ENCODE measurements around the gene SIGLEC8. TPM values are rescaled to one million over a fixed set of nuclear protein-coding genes. Genes with fewer than 3 reads are reported as not detected.

Gene SIGLEC8
- total RNA-seq, 1 experiment from 2014 or later: not detected

DNA sequence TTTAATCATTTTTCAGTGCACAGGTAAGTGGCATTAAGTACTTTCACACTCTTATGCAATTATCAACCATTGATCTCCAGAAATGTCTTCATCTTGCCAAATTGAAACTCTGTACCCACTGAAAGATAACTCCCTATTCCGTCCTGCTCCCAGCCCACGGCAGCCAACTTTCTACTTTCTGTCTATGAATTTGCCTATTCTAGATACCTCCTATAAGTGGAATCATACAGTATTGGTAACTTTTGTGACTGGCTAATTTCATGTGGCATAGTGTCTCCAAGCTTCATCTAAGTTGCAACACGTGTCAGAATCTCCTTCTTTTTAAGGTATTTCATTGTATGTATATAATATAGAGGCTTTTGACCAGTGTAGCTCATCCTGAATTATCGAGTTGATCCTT is 14.4 kb upstream of the SIGLEC8 start:
- ChIA-PET CTCF (interaction anchor here (0.7 to 7.5 kb wide), 8 partner anchors 10 to 188 kb away, joined by 3 to 65 read pairs (median 4); no protein-coding TSS in a partner anchor), POLR2A (no interaction called here)
- Mint-ChIP-seq H3K27me3 (ENCODE audit: low read depth) (peaks cover 34% of the 10 kb centered on the region), H3K36me3 (no peaks in the 10 kb centered on the region), H3K4me1 (no peaks in the 10 kb centered on the region), H3K9me3 (peaks cover 6% of the 10 kb centered on the region), H3K27ac (no peak overlapping the region), H3K4me3 (no peak overlapping the region)
- no peak for ATAC-seq
- TF ChIP-seq KAT7 (CRISPR knock-in tag; IDR thresholded peaks at IDR 0.05; ENCODE audit: borderline replicate concordance): no peak
- no peak for TF ChIP-seq RELA (CRISPR knock-in tag; IDR thresholded peaks at IDR 0.05; ENCODE audit: borderline replicate concordance)
- TF ChIP-seq, protein P1, sequence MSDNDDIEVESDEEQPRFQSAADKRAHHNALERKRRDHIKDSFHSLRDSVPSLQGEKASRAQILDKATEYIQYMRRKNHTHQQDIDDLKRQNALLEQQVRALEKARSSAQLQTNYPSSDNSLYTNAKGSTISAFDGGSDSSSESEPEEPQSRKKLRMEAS (CRISPR knock-in tag; IDR thresholded peaks at IDR 0.05): no peak
- TF ChIP-seq, protein P2, sequence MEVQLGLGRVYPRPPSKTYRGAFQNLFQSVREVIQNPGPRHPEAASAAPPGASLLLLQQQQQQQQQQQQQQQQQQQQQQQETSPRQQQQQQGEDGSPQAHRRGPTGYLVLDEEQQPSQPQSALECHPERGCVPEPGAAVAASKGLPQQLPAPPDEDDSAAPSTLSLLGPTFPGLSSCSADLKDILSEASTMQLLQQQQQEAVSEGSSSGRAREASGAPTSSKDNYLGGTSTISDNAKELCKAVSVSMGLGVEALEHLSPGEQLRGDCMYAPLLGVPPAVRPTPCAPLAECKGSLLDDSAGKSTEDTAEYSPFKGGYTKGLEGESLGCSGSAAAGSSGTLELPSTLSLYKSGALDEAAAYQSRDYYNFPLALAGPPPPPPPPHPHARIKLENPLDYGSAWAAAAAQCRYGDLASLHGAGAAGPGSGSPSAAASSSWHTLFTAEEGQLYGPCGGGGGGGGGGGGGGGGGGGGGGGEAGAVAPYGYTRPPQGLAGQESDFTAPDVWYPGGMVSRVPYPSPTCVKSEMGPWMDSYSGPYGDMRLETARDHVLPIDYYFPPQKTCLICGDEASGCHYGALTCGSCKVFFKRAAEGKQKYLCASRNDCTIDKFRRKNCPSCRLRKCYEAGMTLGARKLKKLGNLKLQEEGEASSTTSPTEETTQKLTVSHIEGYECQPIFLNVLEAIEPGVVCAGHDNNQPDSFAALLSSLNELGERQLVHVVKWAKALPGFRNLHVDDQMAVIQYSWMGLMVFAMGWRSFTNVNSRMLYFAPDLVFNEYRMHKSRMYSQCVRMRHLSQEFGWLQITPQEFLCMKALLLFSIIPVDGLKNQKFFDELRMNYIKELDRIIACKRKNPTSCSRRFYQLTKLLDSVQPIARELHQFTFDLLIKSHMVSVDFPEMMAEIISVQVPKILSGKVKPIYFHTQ (CRISPR knock-in tag; IDR thresholded peaks at IDR 0.05): no peak
- no peak for TF ChIP-seq JUN (CRISPR knock-in tag; IDR thresholded peaks at IDR 0.05)
- TF ChIP-seq HMGA2 (CRISPR knock-in tag; IDR thresholded peaks at IDR 0.05): no peak
- no peak for DNase-seq (ENCODE audit: low spot score)

DNA sequence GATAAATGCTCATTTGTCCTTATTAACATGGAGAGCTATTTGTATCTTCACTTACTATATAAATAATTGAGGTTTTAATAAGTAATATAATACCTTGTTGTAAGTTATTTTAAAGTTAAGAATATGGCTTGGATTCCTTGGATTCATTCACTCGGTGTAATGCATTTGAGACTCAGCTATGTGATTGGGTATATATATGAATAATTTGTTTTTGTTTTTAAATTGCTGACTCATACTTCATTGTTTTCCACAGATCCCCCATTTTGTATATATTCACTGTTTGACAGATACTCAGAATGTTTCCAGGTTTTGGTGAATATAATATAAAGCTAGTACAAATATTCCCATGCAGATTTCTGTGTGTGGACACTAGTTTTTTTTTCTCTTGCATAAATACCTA is 13.3 kb upstream of the SIGLEC8 start:
- ATAC-seq (no peak), DNase-seq (ENCODE audit: low spot score) (no peak)
- CTCF ChIA-PET: interaction anchor here (1.5 to 7.5 kb wide), 3 partner anchors 42 to 189 kb away, joined by 6 to 65 read pairs (median 49); no protein-coding TSS in a partner anchor
- Mint-ChIP-seq H3K36me3 (no peaks in the 10 kb centered on the region), H3K27ac (no peak overlapping the region), H3K4me3 (no peak overlapping the region), H3K4me1 (no peaks in the 10 kb centered on the region), H3K9me3 (peaks cover 6% of the 10 kb centered on the region), H3K27me3 (ENCODE audit: low read depth) (peaks cover 42% of the 10 kb centered on the region)
- POLR2A ChIA-PET: no interaction called here
- TF ChIP-seq, protein P3, sequence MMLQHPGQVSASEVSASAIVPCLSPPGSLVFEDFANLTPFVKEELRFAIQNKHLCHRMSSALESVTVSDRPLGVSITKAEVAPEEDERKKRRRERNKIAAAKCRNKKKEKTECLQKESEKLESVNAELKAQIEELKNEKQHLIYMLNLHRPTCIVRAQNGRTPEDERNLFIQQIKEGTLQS (CRISPR knock-in tag; conservative IDR thresholded peaks at IDR 0.05): no peak
- TF ChIP-seq, protein P1 (CRISPR knock-in tag; IDR thresholded peaks at IDR 0.05): no peak
- TF ChIP-seq ETV6 (CRISPR knock-in tag; IDR thresholded peaks at IDR 0.05) (no peak), NR1H2 (CRISPR knock-in tag; IDR thresholded peaks at IDR 0.05) (no peak), CBFB (CRISPR knock-in tag; IDR thresholded peaks at IDR 0.05; ENCODE audit: low read depth) (no peak), NFE2L1 (CRISPR knock-in tag; IDR thresholded peaks at IDR 0.05) (no peak)
- TF ChIP-seq, protein P2 (CRISPR knock-in tag; IDR thresholded peaks at IDR 0.05): no peak
- TF ChIP-seq, protein P4, sequence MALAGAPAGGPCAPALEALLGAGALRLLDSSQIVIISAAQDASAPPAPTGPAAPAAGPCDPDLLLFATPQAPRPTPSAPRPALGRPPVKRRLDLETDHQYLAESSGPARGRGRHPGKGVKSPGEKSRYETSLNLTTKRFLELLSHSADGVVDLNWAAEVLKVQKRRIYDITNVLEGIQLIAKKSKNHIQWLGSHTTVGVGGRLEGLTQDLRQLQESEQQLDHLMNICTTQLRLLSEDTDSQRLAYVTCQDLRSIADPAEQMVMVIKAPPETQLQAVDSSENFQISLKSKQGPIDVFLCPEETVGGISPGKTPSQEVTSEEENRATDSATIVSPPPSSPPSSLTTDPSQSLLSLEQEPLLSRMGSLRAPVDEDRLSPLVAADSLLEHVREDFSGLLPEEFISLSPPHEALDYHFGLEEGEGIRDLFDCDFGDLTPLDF (CRISPR knock-in tag; IDR thresholded peaks at IDR 0.05): no peak
- TF ChIP-seq, protein P5, sequence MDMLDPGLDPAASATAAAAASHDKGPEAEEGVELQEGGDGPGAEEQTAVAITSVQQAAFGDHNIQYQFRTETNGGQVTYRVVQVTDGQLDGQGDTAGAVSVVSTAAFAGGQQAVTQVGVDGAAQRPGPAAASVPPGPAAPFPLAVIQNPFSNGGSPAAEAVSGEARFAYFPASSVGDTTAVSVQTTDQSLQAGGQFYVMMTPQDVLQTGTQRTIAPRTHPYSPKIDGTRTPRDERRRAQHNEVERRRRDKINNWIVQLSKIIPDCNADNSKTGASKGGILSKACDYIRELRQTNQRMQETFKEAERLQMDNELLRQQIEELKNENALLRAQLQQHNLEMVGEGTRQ (CRISPR knock-in tag; IDR thresholded peaks at IDR 0.05): no peak

Measured in WTC11 (cell line).